Vagina (tissue), 2 donors: Measurements from ENCODE around the gene DYSF.

Experiments
- CTCF ChIP-seq, 3 experiments: fragments of 450-650 bp in 2 of 3; fragments of 200-600 bp in 1 of 3; sonication (generic) in 1 of 3; IDR thresholded peaks; one replicate each; pipeline ENCODE4 v1.5.1; 2017 to 2019; ENCODE audit warnings: antibody characterized with exemption in 3 of 3, mild to moderate bottlenecking in 2 of 3, moderate library complexity in 2 of 3
- POLR2AphosphoS5 ChIP-seq, 2 donors: sonication (generic); formaldehyde crosslinking; IDR thresholded peaks; one replicate each; pipeline ENCODE4 v1.9.0; 2017; ENCODE audit warnings: antibody characterized with exemption in 2 of 2, mild to moderate bottlenecking in 2 of 2, low read depth in 1 of 2; ENCODE audit not compliant: insufficient read depth in 1 of 2

DNA sequence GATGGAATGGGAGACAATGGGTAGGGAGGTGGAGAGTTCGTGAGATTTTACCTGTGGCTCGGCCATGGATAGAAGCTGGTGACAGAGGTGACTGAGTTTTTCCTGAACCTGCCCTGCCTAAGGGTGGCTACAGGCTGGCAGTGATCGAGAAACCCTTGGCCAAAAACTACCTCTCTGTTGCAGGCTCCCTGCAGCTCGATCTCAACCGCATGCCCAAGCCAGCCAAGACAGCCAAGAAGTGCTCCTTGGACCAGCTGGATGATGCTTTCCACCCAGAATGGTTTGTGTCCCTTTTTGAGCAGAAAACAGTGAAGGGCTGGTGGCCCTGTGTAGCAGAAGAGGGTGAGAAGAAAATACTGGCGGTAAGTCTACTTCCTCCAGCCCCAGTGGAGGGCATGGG lies 225.5 kb downstream of the DYSF start:
- TF ChIP-seq CTCF (IDR thresholded peaks at IDR 0.05) (no peak), POLR2AphosphoS5 (IDR thresholded peaks at IDR 0.05; ENCODE audit: insufficient read depth in 1 of 2, low read depth in 1 of 2) (no peak)
